Fibroblast of lung (primary cell): Measurements from ENCODE around the gene ITM2C.

ENCODE experiments used
- EZH2 ChIP-seq: IDR thresholded peaks from 2 replicates; pipeline ENCODE4 v1.5.1; 2012; ENCODE audit warnings: low read length, control low read depth, mild to moderate bottlenecking; ENCODE audit errors: missing control alignments
- TF ChIP-seq, protein P1 (sequence below), 2 donors: IDR thresholded peaks in 1 of 2; conservative IDR thresholded peaks in 1 of 2; 1 replicate in 1 of 2; 2 replicates in 1 of 2; pipeline ENCODE4 v1.5.1; 2011 to 2012; ENCODE audit warnings: low read length in 2 of 2, control low read depth in 1 of 2, inconsistent platforms in 1 of 2, low read depth in 1 of 2, mild to moderate bottlenecking in 1 of 2

GRCh38 chr2:230872968-230873660 is 8.4 kb downstream of the ITM2C start:
- no peak for TF ChIP-seq EZH2
- TF ChIP-seq, protein P1, sequence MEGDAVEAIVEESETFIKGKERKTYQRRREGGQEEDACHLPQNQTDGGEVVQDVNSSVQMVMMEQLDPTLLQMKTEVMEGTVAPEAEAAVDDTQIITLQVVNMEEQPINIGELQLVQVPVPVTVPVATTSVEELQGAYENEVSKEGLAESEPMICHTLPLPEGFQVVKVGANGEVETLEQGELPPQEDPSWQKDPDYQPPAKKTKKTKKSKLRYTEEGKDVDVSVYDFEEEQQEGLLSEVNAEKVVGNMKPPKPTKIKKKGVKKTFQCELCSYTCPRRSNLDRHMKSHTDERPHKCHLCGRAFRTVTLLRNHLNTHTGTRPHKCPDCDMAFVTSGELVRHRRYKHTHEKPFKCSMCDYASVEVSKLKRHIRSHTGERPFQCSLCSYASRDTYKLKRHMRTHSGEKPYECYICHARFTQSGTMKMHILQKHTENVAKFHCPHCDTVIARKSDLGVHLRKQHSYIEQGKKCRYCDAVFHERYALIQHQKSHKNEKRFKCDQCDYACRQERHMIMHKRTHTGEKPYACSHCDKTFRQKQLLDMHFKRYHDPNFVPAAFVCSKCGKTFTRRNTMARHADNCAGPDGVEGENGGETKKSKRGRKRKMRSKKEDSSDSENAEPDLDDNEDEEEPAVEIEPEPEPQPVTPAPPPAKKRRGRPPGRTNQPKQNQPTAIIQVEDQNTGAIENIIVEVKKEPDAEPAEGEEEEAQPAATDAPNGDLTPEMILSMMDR (conservative IDR thresholded peaks at IDR 0.05 in 1 of 2, IDR thresholded peaks at IDR 0.05 in 1 of 2; ENCODE audit: low read depth in 1 of 2, low read length in 2 of 2): no peak
